ENCODE data around the gene POTEB. TPM values are rescaled to one million over a fixed set of nuclear protein-coding genes. Genes with fewer than 3 reads are reported as not detected.
"Not testable (repeated sequence)": the region's sequence is repeated elsewhere in the genome, so short reads cannot be mapped to it uniquely, and the experiment has no call there.

Gene POTEB
- 10 to 100 TPM in 1 of 2 donors, 1 to 10 TPM in 1; 2.1 to 17.6 TPM for total RNA-seq
- polyA plus RNA-seq (ENCODE audit: insufficient read depth, low read depth, low replicate concordance): 0.98 TPM
- long read RNA-seq, donor 1: 0 reads
- long read RNA-seq, donor 2: 0 reads

- WGBS, 2 donors: no CpG with 5 or more reads among the region's 36 CpGs
- H3K4me1 ChIP-seq, DNase-seq: not testable (repeated sequence)
Measured at GRCh38 chr15:21877635-21878034, at the start of gene POTEB. TSS of gene POTEB (minus strand) at chr15:21877735. CDS start at chr15:21877246, 489 bp downstream.

GRCh38 chr15:21890955-21891354, 13.4 kb upstream of the POTEB start:
- H3K4me3 ChIP-seq; intact Hi-C loops (cut with DNase I; ENCODE audit: low total_unique reads): not testable (repeated sequence)
- WGBS, 2 donors: no CpG with 5 or more reads among the region's 6 CpGs

More at GRCh38 chr15:21877635-21878034, at the start of gene POTEB:
- intact Hi-C loops (cut with DNase I; ENCODE audit: low total_unique reads); H3K36me3 ChIP-seq (ENCODE audit: low read depth, missing control alignments); H3K27me3 ChIP-seq; H3K4me3 ChIP-seq; H3K27ac ChIP-seq; H3K9me3 ChIP-seq: not testable (repeated sequence)

GRCh38 chr15:21889542-21889941, 12.0 kb upstream of the POTEB start:
- H3K4me3 ChIP-seq; H3K36me3 ChIP-seq (ENCODE audit: low read depth, missing control alignments); H3K27me3 ChIP-seq; H3K9me3 ChIP-seq; H3K27ac ChIP-seq; intact Hi-C loops (cut with DNase I; ENCODE audit: low total_unique reads); DNase-seq; H3K4me1 ChIP-seq: not testable (repeated sequence)
- no CpG with 5 or more reads among the region's 47 CpGs for WGBS, 2 donors

More at GRCh38 chr15:21890955-21891354, 13.4 kb upstream of the POTEB start:
- not testable (repeated sequence) for H3K4me1 ChIP-seq; H3K27me3 ChIP-seq; H3K27ac ChIP-seq; H3K36me3 ChIP-seq (ENCODE audit: low read depth, missing control alignments); H3K9me3 ChIP-seq; DNase-seq

GRCh38 chr15:21838831-21839230, 38.7 kb downstream of the POTEB start:
- 80% methylated on average over 1 of the region's 1 CpG; no CpG with 5 or more reads in 1 of the 2 donors for WGBS, 2 donors
- intact Hi-C loops (cut with DNase I; ENCODE audit: low total_unique reads); H3K36me3 ChIP-seq (ENCODE audit: low read depth, missing control alignments); H3K4me3 ChIP-seq; H3K27me3 ChIP-seq; H3K9me3 ChIP-seq; H3K27ac ChIP-seq; DNase-seq; H3K4me1 ChIP-seq: not testable (repeated sequence)

Small RNA genes within 50 kb of the gene (microRNA-seq; reads per million reads assigned to microRNA genes)
- 0 reads per million in 2 donors for gene MIR3118-4 (ENCODE audit: borderline number of aligned reads in 2 of 2, borderline replicate concordance in 1 of 2)

Small RNA genes within 50 kb of the gene (small RNA-seq; reads per million reads assigned to genes)
- gene MIR3118-4 (0 reads per million in 2 donors), gene RNU6-631P (0 reads per million in 2 donors)

Other genes starting within 250 kb of the POTEB start
- gene OR4M2, start 202.8 kb upstream of the POTEB start, total RNA-seq: 1 to 10 TPM in 1 of 2 donors, not detected in 1; 1.1 TPM
- gene OR4M2, start 202.8 kb upstream of the POTEB start, polyA plus RNA-seq (ENCODE audit: insufficient read depth, low read depth, low replicate concordance): 6.4 TPM

Measured in testis (tissue), 5 donors.